Panc1 (cell line): Measurements from ENCODE around the gene RASGRP2. TPM values are rescaled to one million over a fixed set of nuclear protein-coding genes. Genes with fewer than 3 reads are reported as not detected.

Source experiments
- ATAC-seq: fragments of 200-7000 bp; cut with Tn5 transposase; 2 replicates; pipeline ENCODE4 v1.9.1; 2020; ENCODE audit warnings: mild to moderate bottlenecking, moderate library complexity
- BruUV-seq: library from RNA; stranded (reverse); fragments of 400-500 nt; replicated peaks from 2 replicates; lab custom pipeline; 2021; lab: Mats Ljungman, UMichigan
- CTCF ChIA-PET: fragments of 300-600 bp; sonication (Branson Sonifier 250); formaldehyde crosslinking; loops from one replicate; lab custom pipeline; 2022; ENCODE audit warnings: antibody characterized with exemption; lab: Charles Lee
- POLR2A ChIA-PET: fragments of 300-600 bp; sonication (Branson Sonifier 250); formaldehyde crosslinking; loops from one replicate; lab custom pipeline; 2022; ENCODE audit warnings: antibody characterized with exemption; lab: Charles Lee
- DNase-seq: peaks from one replicate; pipeline ENCODE4 v3.0.0-alpha.2; 2010; ENCODE audit warnings: low read depth, low spot score
- H3K27ac ChIP-seq: 2 replicates; pipeline ENCODE4 v1.5.1; 2011; ENCODE audit warnings: mild to moderate bottlenecking, low read length, inconsistent platforms
- H3K27me3 ChIP-seq: fragments of 200-500 bp; sonication (Bioruptor generic); 2 replicates; pipeline ENCODE4 v1.6.0; 2014; ENCODE audit warnings: low read length, inconsistent platforms; ENCODE audit not compliant: control insufficient read depth, insufficient read depth
- H3K36me3 ChIP-seq: fragments of 200-500 bp; sonication (Bioruptor generic); 2 replicates; pipeline ENCODE4 v1.5.1; 2014; ENCODE audit warnings: inconsistent platforms, mild to moderate bottlenecking, low read length, moderate library complexity; ENCODE audit not compliant: control insufficient read depth, insufficient read depth
- H3K4me1 ChIP-seq: 2 replicates; pipeline ENCODE4 v1.5.1; 2011; ENCODE audit warnings: inconsistent platforms, mild to moderate bottlenecking, low read length, moderate library complexity; ENCODE audit not compliant: control insufficient read depth, insufficient read depth
- H3K4me3 ChIP-seq, 2 experiments: 2 replicates each; pipeline ENCODE4 v1.5.1; 2011 to 2012; ENCODE audit warnings: low read depth in 2 of 2, low read length in 2 of 2, mild to moderate bottlenecking in 2 of 2, inconsistent platforms in 1 of 2, moderate library complexity in 1 of 2
- H3K9me3 ChIP-seq: fragments of 200-500 bp; sonication (Bioruptor generic); 2 replicates; pipeline ENCODE4 v1.5.1; 2014; ENCODE audit warnings: low read depth, mild to moderate bottlenecking, inconsistent platforms, low read length, moderate library complexity; ENCODE audit not compliant: control insufficient read depth, insufficient read depth
- POLR2AphosphoS5 ChIP-seq: IDR thresholded peaks from 2 replicates; pipeline ENCODE4 v1.6.1; 2012; ENCODE audit warnings: mild to moderate bottlenecking, low read depth, low read length, moderate library complexity
- REST ChIP-seq, 2 experiments: IDR thresholded peaks; 2 replicates each; pipeline ENCODE4 v1.6.1; 2011 to 2012; ENCODE audit warnings: low read depth in 2 of 2, control low read depth in 1 of 2, low read length in 1 of 2, mild to moderate bottlenecking in 1 of 2, moderate library complexity in 1 of 2; ENCODE audit not compliant: insufficient read depth in 1 of 2
- SIN3A ChIP-seq: IDR thresholded peaks from 2 replicates; pipeline ENCODE4 v1.6.1; 2012; ENCODE audit warnings: low read depth, mild to moderate bottlenecking, low read length, moderate library complexity, borderline replicate concordance; ENCODE audit not compliant: insufficient read depth
- TCF7L2 ChIP-seq: IDR thresholded peaks from 2 replicates; pipeline ENCODE4 v1.6.1; 2011; ENCODE audit warnings: mild to moderate bottlenecking, low read depth, low read length, inconsistent platforms
- in situ Hi-C: cut with HindIII; loops from 2 replicates; pipeline ENCODE4 v1.10.0; 2016; ENCODE audit warnings: low sequenced_read_pairs, low pct_unique_long_range_greater_than_20kb
- intact Hi-C: fragments of 100-400 bp; cut with micrococcal nuclease; formaldehyde crosslinking; loops from one replicate; pipeline ENCODE4 v1.10.0; 2022; ENCODE audit not compliant: unreplicated experiment
- total RNA-seq: library from RNA; stranded (reverse); gene quantifications from one replicate; pipeline ENCODE4 v1.2.1, GENCODE V29; 2021; ENCODE audit not compliant: unreplicated experiment
- TF ChIP-seq, protein P1 (sequence below): fragments of 450-650 bp; IDR thresholded peaks from 2 replicates; pipeline ENCODE4 v1.5.1; 2017; ENCODE audit warnings: mild to moderate bottlenecking

RASGRP2 gene
- total RNA-seq, 1 experiment from 2014 or later = 3.7 TPM

GRCh38 chr11:64712430-64713015 lies 31.4 kb downstream of the RASGRP2 start:
- Histone ChIP-seq H3K9me3 (no peaks in the 10 kb centered on the region), H3K27ac (no peak overlapping the region), H3K4me3 (no peak overlapping the region), H3K36me3 (no peaks in the 10 kb centered on the region), H3K4me1 (peaks cover 10% of the 10 kb centered on the region; the same call in 1 of the 2 replicates), H3K27me3 (peaks cover 4% of the 10 kb centered on the region)
- no peak for DNase-seq
- BruUV-seq = no TSS peak
- in situ Hi-C loops (no loop called here), intact Hi-C loops (no loop called here)
- TF ChIP-seq, protein P1, sequence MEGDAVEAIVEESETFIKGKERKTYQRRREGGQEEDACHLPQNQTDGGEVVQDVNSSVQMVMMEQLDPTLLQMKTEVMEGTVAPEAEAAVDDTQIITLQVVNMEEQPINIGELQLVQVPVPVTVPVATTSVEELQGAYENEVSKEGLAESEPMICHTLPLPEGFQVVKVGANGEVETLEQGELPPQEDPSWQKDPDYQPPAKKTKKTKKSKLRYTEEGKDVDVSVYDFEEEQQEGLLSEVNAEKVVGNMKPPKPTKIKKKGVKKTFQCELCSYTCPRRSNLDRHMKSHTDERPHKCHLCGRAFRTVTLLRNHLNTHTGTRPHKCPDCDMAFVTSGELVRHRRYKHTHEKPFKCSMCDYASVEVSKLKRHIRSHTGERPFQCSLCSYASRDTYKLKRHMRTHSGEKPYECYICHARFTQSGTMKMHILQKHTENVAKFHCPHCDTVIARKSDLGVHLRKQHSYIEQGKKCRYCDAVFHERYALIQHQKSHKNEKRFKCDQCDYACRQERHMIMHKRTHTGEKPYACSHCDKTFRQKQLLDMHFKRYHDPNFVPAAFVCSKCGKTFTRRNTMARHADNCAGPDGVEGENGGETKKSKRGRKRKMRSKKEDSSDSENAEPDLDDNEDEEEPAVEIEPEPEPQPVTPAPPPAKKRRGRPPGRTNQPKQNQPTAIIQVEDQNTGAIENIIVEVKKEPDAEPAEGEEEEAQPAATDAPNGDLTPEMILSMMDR = no peak
- TF ChIP-seq TCF7L2 (no peak), POLR2AphosphoS5 (no peak), SIN3A (no peak)
- POLR2A ChIA-PET = no interaction called here
- ATAC-seq = no peak
- CTCF ChIA-PET = no interaction called here

DNA sequence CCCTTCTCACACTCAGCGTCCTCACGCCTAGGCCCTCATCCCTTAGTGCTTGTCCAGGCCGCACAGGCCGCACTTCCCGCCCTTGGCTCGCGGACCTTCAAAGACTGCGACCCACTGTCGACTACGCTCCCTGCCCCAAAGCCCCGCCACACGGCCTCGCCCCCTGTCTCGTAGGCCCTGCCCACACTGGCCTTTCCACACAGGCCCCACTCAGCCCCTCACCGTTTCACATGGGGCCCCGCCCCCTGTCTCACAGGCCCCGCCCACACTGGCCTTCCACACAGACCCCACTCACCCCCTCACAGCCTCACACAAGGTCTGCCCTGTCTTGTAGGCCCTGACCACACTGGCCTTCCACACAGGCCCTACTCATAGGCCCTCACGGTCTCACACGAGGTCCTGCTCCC lies 32.0 kb downstream of the RASGRP2 start:
- ATAC-seq (no peak), DNase-seq (no peak)
- no peak for TF ChIP-seq SIN3A
- TF ChIP-seq POLR2AphosphoS5 = no peak
- TF ChIP-seq, protein P1 = no peak
- no peak for TF ChIP-seq TCF7L2
- no peak for TF ChIP-seq REST (IDR thresholded peaks at IDR 0.05; ENCODE audit: insufficient read depth in 1 of 2, low read depth in 2 of 2, low read length in 1 of 2)
- Histone ChIP-seq H3K4me1 (peaks cover 10% of the 10 kb centered on the region; the same call in 1 of the 2 replicates), H3K36me3 (no peaks in the 10 kb centered on the region), H3K27ac (no peak overlapping the region), H3K4me3 (no peak overlapping the region), H3K27me3 (peaks cover 4% of the 10 kb centered on the region), H3K9me3 (no peaks in the 10 kb centered on the region)
- CTCF ChIA-PET = no interaction called here
- BruUV-seq = no TSS peak
- POLR2A ChIA-PET = no interaction called here
- intact Hi-C loops = no loop called here
- in situ Hi-C loops = no loop called here
